HCT116 (cell line): ENCODE measurements around the gene FARP1. TPM values are rescaled to one million over a fixed set of nuclear protein-coding genes. Genes with fewer than 3 reads are reported as not detected.

Experiments
- ATAC-seq: fragments of 200-7000 bp; cut with Tn5 transposase; 2 replicates; pipeline ENCODE4 v1.9.1; 2020; ENCODE audit warnings: mild to moderate bottlenecking, moderate library complexity
- BruUV-seq: library from RNA; stranded (reverse); fragments of 400-500 nt; replicated peaks from 2 replicates; lab custom pipeline; 2021; lab: Mats Ljungman, UMichigan
- CTCF ChIA-PET: fragments of 300-600 bp; sonication (Branson Sonifier 250); formaldehyde crosslinking; loops from one replicate; lab custom pipeline; 2021; ENCODE audit warnings: antibody characterized with exemption; lab: Charles Lee
- POLR2A ChIA-PET: fragments of 300-600, 350-600 bp; sonication (Branson Sonifier 250); formaldehyde crosslinking; loops from one replicate; lab custom pipeline; 2021; ENCODE audit warnings: antibody characterized with exemption; lab: Charles Lee
- RAD21 ChIA-PET, 2 experiments: fragments of 300-600 bp; sonication (Branson Sonifier 250); formaldehyde crosslinking; loops; one replicate each; lab custom pipeline; 2023; ENCODE audit warnings: low total read pairs in 2 of 2; ENCODE audit not compliant: uncharacterized antibody in 2 of 2, unreplicated experiment in 2 of 2, low non-redundant PET in 1 of 2; lab: Charles Lee
- DNase-seq: peaks from one replicate; pipeline ENCODE4 v3.0.0-alpha.2; 2010; ENCODE audit warnings: low read depth, low spot score
- H2AFZ ChIP-seq: fragments of 200-600 bp; shearing (Covaris generic), sonication (generic); 2 replicates; pipeline ENCODE4 v1.6.1; 2017; ENCODE audit warnings: low read depth, mixed run types, mixed read lengths, antibody characterized with exemption, low read length; ENCODE audit not compliant: poor library complexity, severe bottlenecking
- H3K27ac ChIP-seq: 2 replicates; pipeline ENCODE4 v1.5.1; 2012; ENCODE audit warnings: low read depth, low read length
- H3K27me3 ChIP-seq: fragments of 200-600 bp; sonication (generic); 2 replicates; pipeline ENCODE4 v1.6.1; 2016; ENCODE audit warnings: mixed run types, low read length, mixed read lengths; ENCODE audit not compliant: insufficient read depth
- H3K36me3 ChIP-seq, 2 experiments: fragments of 200-500 bp in 1 of 2; fragments of 200-600 bp in 1 of 2; sonication (Bioruptor generic) in 1 of 2; sonication (generic) in 1 of 2; 2 replicates each; pipeline versions ENCODE4 v1.5.1 to v1.6.1; 2014 to 2016; ENCODE audit warnings: low read length in 2 of 2, inconsistent platforms in 1 of 2, mixed read lengths in 1 of 2, mixed run types in 1 of 2; ENCODE audit not compliant: insufficient read depth in 2 of 2, control insufficient read depth in 1 of 2
- H3K4me1 ChIP-seq, 2 experiments: fragments of 200-600 bp in 1 of 2; sonication (generic) in 1 of 2; 2 replicates each; pipeline versions ENCODE4 v1.5.1 to v1.6.1; 2012 to 2017; ENCODE audit warnings: low read length in 2 of 2, inconsistent platforms in 1 of 2, mild to moderate bottlenecking in 1 of 2, mixed read lengths in 1 of 2, mixed run types in 1 of 2, moderate library complexity in 1 of 2; ENCODE audit not compliant: insufficient read depth in 2 of 2, control insufficient read depth in 1 of 2
- H3K4me2 ChIP-seq: fragments of 200-600 bp; sonication (generic); 2 replicates; pipeline ENCODE4 v1.6.1; 2017; ENCODE audit warnings: mixed run types, low read length, mixed read lengths
- H3K4me3 ChIP-seq, 2 experiments: fragments of 200-600 bp in 1 of 2; sonication (generic) in 1 of 2; replicated peaks in 1 of 2; 2 replicates each; pipeline ENCODE4 v1.5.1; 2011 to 2016; ENCODE audit warnings: low read length in 2 of 2, control low read depth in 1 of 2, low read depth in 1 of 2, mild to moderate bottlenecking in 1 of 2, mixed read lengths in 1 of 2, mixed run types in 1 of 2
- H3K79me2 ChIP-seq: fragments of 200-600 bp; sonication (generic); 2 replicates; pipeline ENCODE4 v1.6.1; 2017; ENCODE audit warnings: mild to moderate bottlenecking, mixed run types, low read length, moderate library complexity, mixed read lengths; ENCODE audit not compliant: insufficient read depth
- H3K9ac ChIP-seq: fragments of 200-600 bp; sonication (generic); 2 replicates; pipeline ENCODE4 v1.6.1; 2016; ENCODE audit warnings: low read length, mixed read lengths
- H3K9me2 ChIP-seq: fragments of 200-600 bp; sonication (generic), shearing (Covaris generic); 2 replicates; pipeline ENCODE4 v1.6.1; 2017; ENCODE audit warnings: mixed run types, mild to moderate bottlenecking, moderate library complexity; ENCODE audit not compliant: insufficient read depth
- H3K9me3 ChIP-seq, 2 experiments: fragments of 200-500 bp in 1 of 2; fragments of 200-600 bp in 1 of 2; sonication (Bioruptor generic) in 1 of 2; sonication (generic) in 1 of 2; 2 replicates each; pipeline ENCODE4 v1.6.1; 2014 to 2017; ENCODE audit warnings: low read length in 2 of 2, mixed read lengths in 2 of 2, inconsistent platforms in 1 of 2, low read depth in 1 of 2, mild to moderate bottlenecking in 1 of 2, mixed run types in 1 of 2, moderate library complexity in 1 of 2; ENCODE audit not compliant: control insufficient read depth in 1 of 2, insufficient read depth in 1 of 2
- H4K20me1 ChIP-seq: fragments of 200-600 bp; sonication (generic), shearing (Covaris generic); 2 replicates; pipeline ENCODE4 v1.6.1; 2017; ENCODE audit warnings: mixed run types, mild to moderate bottlenecking, moderate library complexity; ENCODE audit not compliant: insufficient read depth
- CBX3 ChIP-seq: IDR thresholded peaks from 2 replicates; pipeline ENCODE4 v1.6.1; 2012; ENCODE audit warnings: low read depth
- EGR1 ChIP-seq: IDR thresholded peaks from 2 replicates; pipeline ENCODE4 v1.6.1; 2012; ENCODE audit warnings: low read depth
- ELF1 ChIP-seq: IDR thresholded peaks from 2 replicates; pipeline ENCODE4 v1.6.1; 2012; ENCODE audit warnings: low read depth, borderline replicate concordance
- EZH2phosphoT487 ChIP-seq: fragments of 200-600 bp; IDR thresholded peaks from 2 replicates; pipeline ENCODE4 v1.6.1; 2018; ENCODE audit warnings: antibody characterized with exemption, borderline replicate concordance
- JUND ChIP-seq: IDR thresholded peaks from 2 replicates; pipeline ENCODE4 v1.6.1; 2012
- POLR2A ChIP-seq: IDR thresholded peaks from 2 replicates; pipeline ENCODE4 v1.7.0; 2011; ENCODE audit warnings: borderline replicate concordance; ENCODE audit not compliant: insufficient read depth, insufficient read length; ENCODE audit errors: extremely low read depth
- POLR2AphosphoS5 ChIP-seq: IDR thresholded peaks from 2 replicates; pipeline ENCODE4 v1.6.1; 2011; ENCODE audit warnings: mild to moderate bottlenecking, low read depth, low read length, moderate library complexity
- REST ChIP-seq: IDR thresholded peaks from 2 replicates; pipeline ENCODE4 v1.6.1; 2012; ENCODE audit warnings: low read depth
- SP1 ChIP-seq: IDR thresholded peaks from 2 replicates; pipeline ENCODE4 v1.6.1; 2012; ENCODE audit warnings: low read depth
- SRF ChIP-seq: IDR thresholded peaks from 2 replicates; pipeline ENCODE4 v1.6.1; 2012; ENCODE audit warnings: low read depth
- YY1 ChIP-seq: IDR thresholded peaks from 2 replicates; pipeline ENCODE4 v1.6.1; 2011; ENCODE audit warnings: low read length, low read depth, moderate library complexity, mild to moderate bottlenecking; ENCODE audit not compliant: insufficient replicate concordance; ENCODE audit errors: extremely low read depth
- ZBTB33 ChIP-seq: IDR thresholded peaks from 2 replicates; pipeline ENCODE4 v1.6.1; 2011; ENCODE audit warnings: mild to moderate bottlenecking, low read length, moderate library complexity; ENCODE audit not compliant: insufficient replicate concordance; ENCODE audit errors: extremely low read depth
- intact Hi-C: fragments of 100-400 bp; cut with micrococcal nuclease; formaldehyde crosslinking; loops from 2 replicates; pipeline ENCODE4 v1.10.0; 2022
- total RNA-seq: library from RNA; stranded (reverse); gene quantifications from one replicate; pipeline ENCODE4 v1.2.1, GENCODE V29; 2021; ENCODE audit not compliant: unreplicated experiment
- TF ChIP-seq, protein P1 (sequence below): IDR thresholded peaks from 2 replicates; pipeline ENCODE4 v1.6.1; 2012
- TF ChIP-seq, protein P2 (sequence below): IDR thresholded peaks from 2 replicates; pipeline ENCODE4 v1.6.1; 2012

The FARP1 gene
- total RNA-seq, 1 experiment from 2014 or later, result 30.5 TPM

DNA sequence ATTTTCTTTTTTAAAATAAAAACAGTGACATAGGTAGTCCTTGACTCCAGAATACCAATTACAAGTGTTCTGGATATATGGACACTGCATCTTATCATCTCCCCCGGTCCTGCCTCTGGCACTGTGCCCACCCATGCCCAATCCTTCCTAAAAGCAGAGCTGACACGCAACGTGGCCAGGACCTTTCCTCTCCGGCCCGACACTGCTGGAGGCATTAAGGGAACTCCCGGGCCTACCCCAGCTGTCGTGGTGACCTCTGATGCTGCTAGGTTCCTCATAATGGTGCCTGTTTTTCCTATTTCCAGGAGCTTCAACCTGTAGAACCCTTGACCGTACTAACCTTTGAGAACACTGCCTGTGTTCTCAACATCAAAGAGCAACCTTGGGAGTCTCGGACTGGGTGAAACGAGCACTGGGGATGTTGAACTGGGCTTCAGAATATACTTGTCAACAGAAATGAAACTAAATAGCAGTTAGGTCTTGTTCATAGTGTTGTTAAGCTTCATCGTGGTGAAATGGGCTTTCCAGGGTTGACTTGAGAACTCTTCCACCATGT is 48.1 kb downstream of the FARP1 start (continued):
- TF ChIP-seq REST (no peak), JUND (no peak), SRF (no peak), SP1 (no peak), CBX3 (no peak)

DNA sequence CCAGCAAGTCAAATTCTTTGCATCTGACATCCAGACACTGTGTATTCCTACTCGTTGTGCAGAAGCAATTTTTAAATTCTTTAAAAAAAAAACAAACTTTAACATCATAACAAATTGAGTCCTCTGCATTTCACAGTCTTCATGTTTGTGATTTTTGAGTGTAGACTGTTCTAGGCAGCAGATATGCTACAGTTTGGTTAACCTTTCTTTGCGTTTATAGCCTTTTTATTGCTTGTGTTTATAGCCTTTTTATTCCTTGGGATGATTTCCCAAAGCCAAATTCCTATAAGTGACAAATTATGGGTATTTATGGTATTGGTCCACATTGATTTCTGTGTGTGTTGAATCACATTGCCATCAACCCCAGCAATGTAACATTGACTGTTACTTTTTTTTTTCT is 49.1 kb downstream of the FARP1 start:
- no peak overlapping the region for H3K4me3 ChIP-seq
- no peaks in the 10 kb centered on the region for H4K20me1 ChIP-seq
- POLR2A ChIA-PET, result no interaction called here
- no peak overlapping the region for H3K27ac ChIP-seq
- H3K4me1 ChIP-seq, result no peaks in the 10 kb centered on the region; a peak in 1 of 4 replicates
- BruUV-seq, result no TSS peak
- intact Hi-C loops, result no loop called here
- ATAC-seq (no peak), DNase-seq (no peak)
- no peak overlapping the region for H2AFZ ChIP-seq
- no peaks in the 10 kb centered on the region for H3K36me3 ChIP-seq
- no peak overlapping the region for H3K4me2 ChIP-seq
- TF ChIP-seq ZBTB33 (no peak), JUND (no peak), POLR2AphosphoS5 (no peak), ELF1 (no peak), EZH2phosphoT487 (no peak), EGR1 (no peak), YY1 (no peak), REST (no peak), POLR2A (no peak)
- TF ChIP-seq, protein P1, sequence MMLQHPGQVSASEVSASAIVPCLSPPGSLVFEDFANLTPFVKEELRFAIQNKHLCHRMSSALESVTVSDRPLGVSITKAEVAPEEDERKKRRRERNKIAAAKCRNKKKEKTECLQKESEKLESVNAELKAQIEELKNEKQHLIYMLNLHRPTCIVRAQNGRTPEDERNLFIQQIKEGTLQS, result no peak
- TF ChIP-seq, protein P2, sequence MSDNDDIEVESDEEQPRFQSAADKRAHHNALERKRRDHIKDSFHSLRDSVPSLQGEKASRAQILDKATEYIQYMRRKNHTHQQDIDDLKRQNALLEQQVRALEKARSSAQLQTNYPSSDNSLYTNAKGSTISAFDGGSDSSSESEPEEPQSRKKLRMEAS, result no peak
- no peaks in the 10 kb centered on the region for H3K9me2 ChIP-seq
- H3K9me3 ChIP-seq, result no peaks in the 10 kb centered on the region
- no peaks in the 10 kb centered on the region for H3K27me3 ChIP-seq
- no peaks in the 10 kb centered on the region for H3K79me2 ChIP-seq
- CTCF ChIA-PET, result no interaction called here
- no peak overlapping the region for H3K9ac ChIP-seq
- RAD21 ChIA-PET, result no interaction called here
